ENCODE data around the gene PLCB3.
"Not testable (repeated sequence)": the region's sequence is repeated elsewhere in the genome, so short reads cannot be mapped to it uniquely, and the experiment has no call there.

Gene PLCB3

GRCh38 chr11:64237484-64237951 is 13.8 kb upstream of the PLCB3 start:
- DNase-seq: no peak

- no peak for DNase-seq
These were observed 13.3 kb upstream of the PLCB3 start for GRCh38 chr11:64238076-64238475.

- no peak for DNase-seq
These were observed 12.3 kb upstream of the PLCB3 start for GRCh38 chr11:64238999-64239398.

- no peak for DNase-seq
These were observed 11.5 kb upstream of the PLCB3 start for GRCh38 chr11:64239662-64240434.

- peak; percentile 98 for DNase-seq
These were observed 10.7 kb upstream of the PLCB3 start, which contains the start of gene FKBP2 for GRCh38 chr11:64240435-64241240. Gene FKBP2, plus strand, starts transcription at chr11:64241095. Its CDS starts 1,293 bp downstream, at chr11:64242388.

GRCh38 chr11:64241241-64241490 is 10.2 kb upstream of the PLCB3 start:
- DNase-seq: peak; percentile 100

GRCh38 chr11:64241491-64242374 is 9.6 kb upstream of the PLCB3 start:
- peak; percentile 55 for DNase-seq

- DNase-seq: no peak
These were observed 8.0 kb upstream of the PLCB3 start for GRCh38 chr11:64243236-64243854.

GRCh38 chr11:64244107-64244506 is 7.2 kb upstream of the PLCB3 start:
- DNase-seq: no peak

GRCh38 chr11:64244966-64245365 is 6.4 kb upstream of the PLCB3 start:
- no peak for DNase-seq

GRCh38 chr11:64245401-64245796 is 5.9 kb upstream of the PLCB3 start:
- peak; percentile 46 for DNase-seq

GRCh38 chr11:64245797-64246620 is 5.3 kb upstream of the PLCB3 start:
- peak; percentile 85 for DNase-seq

- DNase-seq: not testable (repeated sequence)
These were observed 4.8 kb upstream of the PLCB3 start for GRCh38 chr11:64246621-64246870.

- peak; percentile 87 for DNase-seq
These were observed 4.2 kb upstream of the PLCB3 start, which contains the start of gene PPP1R14B for GRCh38 chr11:64246871-64247728. Gene PPP1R14B, minus strand, starts transcription at chr11:64246943. Its CDS starts 270 bp downstream, at chr11:64246673.

- DNase-seq: no peak
These were observed 3.4 kb upstream of the PLCB3 start for GRCh38 chr11:64247729-64248531.

- DNase-seq: no peak
These were observed 2.8 kb upstream of the PLCB3 start for GRCh38 chr11:64248578-64248977.

GRCh38 chr11:64249038-64249437 is 2.3 kb upstream of the PLCB3 start:
- no peak for DNase-seq

GRCh38 chr11:64249563-64250414 is 1.5 kb upstream of the PLCB3 start:
- DNase-seq: no peak

- no peak for DNase-seq
These were observed 815 bp upstream of the PLCB3 start for GRCh38 chr11:64250415-64251015.

Measured in stimulated activated CD8-positive, alpha-beta memory T cell treated with anti-CD3 and anti-CD28 coated beads, Interleukin-4, amount 100 ng/mL, for 48 hours (primary cell).